Measurements from ENCODE around the gene MT1HL1.
"Not testable (repeated sequence)": the region's sequence is repeated elsewhere in the genome, so short reads cannot be mapped to it uniquely, and the experiment has no call there.

The MT1HL1 gene

DNA sequence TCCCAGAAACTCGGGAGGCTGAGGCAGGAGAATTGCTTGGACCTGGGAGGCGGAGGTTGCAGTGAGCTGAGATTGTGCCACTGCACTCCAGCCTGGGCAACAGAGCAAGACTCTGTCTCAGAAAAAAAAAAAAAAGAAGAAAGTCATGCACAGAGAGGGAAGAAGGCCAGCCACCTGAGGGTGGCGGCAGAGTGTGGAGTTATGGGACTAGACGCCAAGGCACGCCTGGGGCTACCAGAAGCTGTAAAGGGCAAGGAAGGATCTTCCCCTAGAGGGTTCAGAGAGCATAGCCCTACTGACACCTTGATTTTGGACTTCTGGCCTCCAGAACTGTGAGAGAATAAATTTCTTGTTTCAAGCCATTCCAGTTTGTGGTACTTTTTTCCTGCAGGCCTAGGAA lies 30.2 kb downstream of the MT1HL1 start:
- not testable (repeated sequence) for DNase-seq

DNA sequence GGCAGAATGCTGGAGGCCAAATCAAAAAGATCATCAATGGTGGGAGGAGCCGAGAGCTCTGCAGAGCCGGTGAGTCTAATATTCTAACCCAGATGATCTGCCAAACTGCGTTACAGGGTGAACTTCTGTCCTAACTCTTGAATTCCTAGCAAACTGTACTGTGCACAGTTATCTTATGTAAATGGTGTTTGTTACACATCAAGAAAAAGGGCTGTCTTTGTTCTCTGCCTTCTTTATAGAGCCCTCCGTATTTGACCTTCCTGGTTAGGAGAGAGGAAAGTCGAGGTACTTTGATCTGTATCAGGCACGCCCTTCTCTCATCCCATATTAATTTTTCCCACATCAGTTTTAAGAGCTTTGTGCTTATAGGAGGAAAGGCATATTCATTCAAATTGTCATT lies 37.6 kb downstream of the MT1HL1 start:
- no peak for DNase-seq

DNA sequence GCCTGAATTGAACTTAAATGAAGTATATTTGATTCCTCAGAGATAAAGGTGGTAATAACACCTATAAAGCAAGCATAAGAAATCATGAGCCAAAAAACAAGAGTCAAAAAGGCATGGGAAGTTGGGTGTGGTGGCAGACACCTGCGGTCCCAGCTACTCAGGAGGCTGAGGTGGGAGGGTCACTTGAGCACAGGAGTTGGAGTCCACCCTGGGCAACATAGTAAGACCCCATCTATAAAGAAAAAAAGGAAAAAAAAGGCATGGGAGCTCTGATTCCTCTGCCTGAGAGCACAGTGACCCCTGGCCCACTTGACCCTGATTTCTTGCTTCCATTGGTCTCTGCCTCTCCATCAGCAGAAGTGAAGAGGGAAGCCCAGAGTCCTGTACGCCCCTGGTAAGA lies 40.3 kb downstream of the MT1HL1 start:
- no peak for DNase-seq

DNA sequence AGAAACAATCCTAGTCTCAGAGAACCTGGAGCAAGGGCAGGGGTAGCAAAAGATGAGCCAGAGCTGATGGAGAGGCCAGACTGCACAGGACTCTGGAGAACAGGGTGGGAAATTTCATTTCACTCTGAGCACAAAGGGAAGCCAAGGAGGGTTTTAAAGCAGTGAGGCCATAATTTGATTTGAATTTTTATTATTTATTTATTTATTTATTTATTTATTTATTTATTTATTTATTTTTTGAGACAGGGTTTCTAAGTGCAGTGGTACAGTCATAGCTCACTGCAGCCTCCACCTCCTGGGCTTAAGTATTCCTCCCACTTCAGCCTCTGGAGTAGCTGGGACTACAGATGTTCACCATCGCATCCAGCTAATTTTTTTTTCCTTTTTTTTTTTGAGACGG lies 45.1 kb downstream of the MT1HL1 start:
- no peak for DNase-seq

DNA sequence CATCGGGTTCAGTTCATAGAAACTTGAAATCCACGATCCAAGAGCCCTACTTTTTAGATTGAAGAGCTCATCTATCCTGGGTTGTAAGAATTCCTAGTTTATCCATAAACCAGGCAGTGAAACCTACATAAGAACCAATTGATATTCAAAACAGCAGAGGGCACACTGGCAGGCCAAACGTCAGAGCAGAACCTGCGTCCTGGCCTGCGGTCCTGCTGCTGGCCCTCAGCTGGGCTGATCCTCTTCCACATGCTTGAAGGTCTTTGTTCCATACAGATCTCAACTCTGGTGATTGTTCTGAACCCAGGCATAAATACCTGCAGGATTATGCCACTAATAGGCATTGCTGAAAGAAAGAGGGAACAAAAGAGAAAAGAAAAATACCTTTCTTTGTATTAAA lies 47.0 kb downstream of the MT1HL1 start:
- no peak for DNase-seq
